Mucosa of rectum (tissue), 2 donors: ENCODE data around the gene DCDC2C.

Experiments used
- H3K27ac ChIP-seq, 2 donors: one replicate each; pipeline ENCODE4 v1.7.0; 2013; ENCODE audit warnings: inconsistent platforms in 2 of 2, low read depth in 2 of 2, low read length in 2 of 2
- H3K27me3 ChIP-seq, 2 donors: one replicate each; pipeline ENCODE4 v1.7.0; 2013; ENCODE audit warnings: low read length in 2 of 2; ENCODE audit not compliant: control insufficient read depth in 2 of 2, insufficient read depth in 2 of 2
- H3K36me3 ChIP-seq, 2 donors: one replicate each; pipeline ENCODE4 v1.7.0; 2013; ENCODE audit warnings: low read length in 2 of 2; ENCODE audit not compliant: control insufficient read depth in 2 of 2, insufficient read depth in 2 of 2
- H3K4me1 ChIP-seq, 2 donors: one replicate each; pipeline ENCODE4 v1.7.0; 2013; ENCODE audit warnings: low read length in 2 of 2, mild to moderate bottlenecking in 1 of 2; ENCODE audit not compliant: control insufficient read depth in 2 of 2, insufficient read depth in 2 of 2
- H3K4me3 ChIP-seq, 2 donors: one replicate each; pipeline ENCODE4 v1.7.0; 2013; ENCODE audit warnings: low read length in 2 of 2
- H3K9ac ChIP-seq, 2 donors: one replicate each; pipeline ENCODE4 v1.7.0; 2013; ENCODE audit warnings: low read length in 2 of 2, low read depth in 1 of 2, mild to moderate bottlenecking in 1 of 2
- H3K9me3 ChIP-seq, 2 donors: one replicate each; pipeline ENCODE4 v1.7.0; 2013; ENCODE audit warnings: low read length in 2 of 2; ENCODE audit not compliant: control insufficient read depth in 2 of 2
- donor health status: healthy.
- donor health status: Normal muscosa, but diverticular disease.

Gene DCDC2C

DNA sequence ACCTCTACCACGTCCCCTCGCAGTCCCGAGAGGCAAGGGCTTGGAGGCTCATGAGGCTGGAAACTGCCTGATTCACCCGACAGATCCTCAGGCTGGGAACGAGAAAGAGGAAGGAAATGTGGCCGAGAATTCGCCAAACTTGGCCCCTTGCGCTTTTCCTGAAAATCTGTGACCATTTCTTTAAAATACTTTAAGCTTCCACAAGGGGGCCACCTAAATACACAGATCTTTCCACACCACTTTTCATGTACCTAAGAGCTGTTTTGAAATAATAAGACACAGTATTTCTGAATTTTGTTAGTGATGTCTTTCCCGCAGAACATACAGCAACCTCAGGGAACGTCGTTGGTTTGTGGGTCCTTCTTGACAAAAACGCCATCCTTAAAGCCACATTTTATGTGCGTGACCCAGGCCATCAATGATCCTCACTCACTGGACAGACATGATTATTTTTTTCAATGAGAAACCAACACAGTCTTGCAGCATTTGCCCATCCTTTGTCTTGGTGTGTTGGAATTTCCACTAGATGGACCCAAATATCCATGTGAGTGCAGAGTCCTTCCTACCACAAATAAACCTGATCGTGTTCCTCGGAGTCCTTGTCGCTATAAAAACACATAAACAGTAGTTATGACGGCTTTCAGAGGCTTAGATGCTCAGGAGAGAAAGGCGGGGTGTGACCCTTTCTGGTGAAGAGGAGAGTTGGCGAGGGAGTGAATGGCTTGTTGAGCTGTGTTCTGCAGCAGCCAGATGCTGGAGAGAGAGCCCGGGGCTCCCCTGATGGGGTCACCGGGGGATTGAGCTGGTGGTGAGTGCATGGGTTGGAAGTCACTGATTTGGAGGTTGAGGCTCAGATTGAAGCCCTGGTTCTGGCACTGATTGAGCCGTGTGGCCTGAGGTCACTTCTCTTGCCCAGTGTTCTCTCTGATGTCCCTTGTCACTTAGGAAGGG lies 25.0 kb downstream of the DCDC2C start:
- no peaks in the 10 kb centered on the region for H3K27me3 ChIP-seq
- H3K36me3 ChIP-seq, result no peaks in the 10 kb centered on the region
- no peaks in the 10 kb centered on the region for H3K4me1 ChIP-seq
- H3K9me3 ChIP-seq, result no peaks in the 10 kb centered on the region
- H3K27ac ChIP-seq, result no peak overlapping the region
- H3K4me3 ChIP-seq, result no peak overlapping the region
- H3K9ac ChIP-seq, result no peak overlapping the region

DNA sequence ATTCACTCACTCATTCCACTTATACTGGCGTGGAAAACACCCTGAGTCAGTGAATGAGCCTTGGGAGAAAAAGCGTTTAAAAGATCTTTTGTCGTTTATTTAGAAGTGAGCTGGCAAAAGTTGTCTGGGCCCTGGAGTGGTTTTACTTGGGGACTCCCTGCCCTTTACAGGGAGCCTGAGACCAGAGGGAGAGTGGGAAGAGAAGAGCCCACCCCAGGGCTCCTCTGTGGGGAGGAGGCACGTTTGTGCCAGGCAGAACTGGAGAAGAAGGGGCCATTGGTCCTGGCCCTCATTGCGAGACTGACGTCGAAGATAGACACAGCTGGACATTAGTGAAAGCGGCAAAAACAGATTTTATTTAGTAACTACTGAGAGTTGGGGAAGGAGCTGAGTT lies 25.7 kb downstream of the DCDC2C start:
- no peak overlapping the region for H3K9ac ChIP-seq
- H3K4me1 ChIP-seq, result no peaks in the 10 kb centered on the region
- no peaks in the 10 kb centered on the region for H3K27me3 ChIP-seq

DNA sequence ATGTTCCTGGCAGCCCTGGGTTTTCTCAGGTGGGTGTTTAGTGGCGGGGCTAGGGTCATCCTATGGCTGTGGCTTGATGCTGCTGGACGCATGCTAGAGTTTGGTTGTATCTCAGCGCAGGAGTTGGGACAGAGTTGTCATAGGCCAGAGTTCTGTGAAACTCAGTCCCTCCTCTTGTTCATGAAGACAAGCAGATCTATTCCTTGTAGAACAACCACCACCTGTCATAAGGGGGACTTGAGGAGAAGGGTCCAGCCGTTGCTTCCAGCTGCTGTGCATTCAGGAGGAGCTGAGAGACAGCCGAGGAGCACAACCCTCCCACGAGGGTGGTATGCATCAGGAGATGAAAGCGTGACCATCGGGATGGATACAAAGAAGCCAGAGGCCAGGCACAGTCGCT lies 26.4 kb downstream of the DCDC2C start:
- Histone ChIP-seq H3K27me3 (no peaks in the 10 kb centered on the region), H3K4me3 (no peak overlapping the region), H3K27ac (no peak overlapping the region), H3K9me3 (no peaks in the 10 kb centered on the region), H3K9ac (no peak overlapping the region), H3K36me3 (no peaks in the 10 kb centered on the region), H3K4me1 (no peaks in the 10 kb centered on the region)

More for the DNA sequence above, 25.7 kb downstream of the DCDC2C start:
- Histone ChIP-seq H3K4me3 (no peak overlapping the region), H3K9me3 (no peaks in the 10 kb centered on the region), H3K36me3 (no peaks in the 10 kb centered on the region), H3K27ac (no peak overlapping the region)

DNA sequence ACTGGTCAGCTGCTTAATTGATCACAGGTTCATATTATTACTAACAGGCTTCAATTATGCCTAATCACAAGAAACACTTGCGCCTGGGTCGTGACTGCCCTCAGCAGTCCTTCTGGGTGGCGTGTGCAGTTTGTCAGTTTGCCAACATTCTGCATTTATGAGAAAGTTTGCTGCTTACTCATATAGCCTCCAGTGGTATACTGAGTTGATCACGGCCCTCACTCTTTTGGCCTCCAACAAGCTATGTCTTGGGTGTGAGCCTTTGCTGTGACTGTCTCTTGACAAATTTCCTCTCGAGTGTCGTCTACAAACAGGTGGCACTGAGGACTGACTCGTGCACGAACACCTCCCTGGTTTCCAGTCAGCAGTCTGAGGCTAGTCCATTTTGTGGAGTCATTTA lies 27.3 kb downstream of the DCDC2C start:
- no peaks in the 10 kb centered on the region for H3K4me1 ChIP-seq
- H3K36me3 ChIP-seq, result no peaks in the 10 kb centered on the region
- H3K27ac ChIP-seq, result no peak overlapping the region
- H3K4me3 ChIP-seq, result no peak overlapping the region
- no peaks in the 10 kb centered on the region for H3K9me3 ChIP-seq
- H3K27me3 ChIP-seq, result no peaks in the 10 kb centered on the region
- no peak overlapping the region for H3K9ac ChIP-seq

DNA sequence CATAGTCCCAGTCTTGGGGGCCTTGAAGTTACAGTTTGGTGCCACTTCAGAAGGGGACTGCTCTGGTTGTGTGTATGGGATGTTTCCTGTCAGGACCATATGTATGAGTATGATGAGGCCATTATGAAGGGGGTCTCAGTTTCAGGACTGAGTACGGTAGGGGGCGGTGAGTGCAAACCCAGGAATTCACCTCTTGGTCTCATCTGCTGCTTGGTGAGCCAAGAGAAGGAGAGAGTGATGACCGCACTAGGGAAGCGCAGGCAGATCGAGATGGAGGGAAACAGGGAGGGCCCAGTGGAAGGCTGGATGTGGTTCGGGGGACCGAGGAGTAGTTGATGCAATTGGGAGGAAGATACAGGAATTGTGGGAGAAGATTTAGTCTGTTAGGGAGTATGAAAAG lies 28.5 kb downstream of the DCDC2C start:
- H3K27ac ChIP-seq, result no peak overlapping the region
- no peak overlapping the region for H3K9ac ChIP-seq
- no peaks in the 10 kb centered on the region for H3K27me3 ChIP-seq
- H3K36me3 ChIP-seq, result no peaks in the 10 kb centered on the region
- no peaks in the 10 kb centered on the region for H3K9me3 ChIP-seq
- H3K4me1 ChIP-seq, result no peaks in the 10 kb centered on the region
- no peak overlapping the region for H3K4me3 ChIP-seq

DNA sequence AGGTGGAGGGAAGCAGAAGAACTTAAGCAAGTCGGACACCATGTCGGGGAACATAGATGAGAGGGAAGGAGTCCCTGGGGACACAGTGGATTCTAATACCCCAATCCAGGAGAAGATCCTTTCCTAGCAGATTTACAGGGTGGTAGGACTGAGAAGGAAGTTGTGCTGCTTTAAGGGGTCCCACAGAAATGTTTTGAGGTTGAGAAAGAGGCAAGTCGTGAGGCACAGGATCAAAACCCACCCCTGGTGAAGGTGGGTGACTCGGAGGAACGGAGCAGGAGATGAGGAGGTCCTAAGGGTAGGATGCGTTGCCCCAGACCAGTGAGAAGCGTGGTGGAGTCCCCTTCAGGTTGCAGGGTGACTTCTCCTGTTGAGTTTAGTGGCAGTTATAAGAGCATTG lies 32.7 kb downstream of the DCDC2C start:
- no peaks in the 10 kb centered on the region for H3K36me3 ChIP-seq
- no peak overlapping the region for H3K4me3 ChIP-seq
- no peak overlapping the region for H3K9ac ChIP-seq
- H3K9me3 ChIP-seq, result no peaks in the 10 kb centered on the region
- H3K4me1 ChIP-seq, result no peaks in the 10 kb centered on the region
- no peaks in the 10 kb centered on the region for H3K27me3 ChIP-seq
- no peak overlapping the region for H3K27ac ChIP-seq

DNA sequence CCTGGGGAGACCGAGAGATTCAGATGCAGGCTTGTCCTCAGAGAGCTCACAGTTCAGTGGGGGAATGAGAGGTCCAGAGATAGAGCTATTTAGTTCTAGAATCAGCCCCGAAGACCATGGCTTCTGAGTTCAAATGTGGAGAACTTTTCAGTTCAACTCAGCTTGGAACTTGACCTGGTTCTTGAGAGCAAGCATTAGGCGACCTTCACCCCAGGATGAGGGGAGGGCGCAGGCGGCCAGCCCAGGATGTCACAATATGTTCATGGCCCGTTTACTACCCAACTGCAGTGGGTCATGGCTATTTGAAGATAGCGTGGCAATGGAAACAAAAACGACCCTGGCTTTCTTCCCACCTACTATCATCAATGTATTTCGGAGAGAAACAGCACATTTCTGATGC lies 33.8 kb downstream of the DCDC2C start:
- H3K4me1 ChIP-seq, result no peaks in the 10 kb centered on the region
- no peaks in the 10 kb centered on the region for H3K27me3 ChIP-seq
- H3K36me3 ChIP-seq, result no peaks in the 10 kb centered on the region
- no peak overlapping the region for H3K4me3 ChIP-seq
- H3K9ac ChIP-seq, result no peak overlapping the region
- no peak overlapping the region for H3K27ac ChIP-seq
- no peaks in the 10 kb centered on the region for H3K9me3 ChIP-seq

DNA sequence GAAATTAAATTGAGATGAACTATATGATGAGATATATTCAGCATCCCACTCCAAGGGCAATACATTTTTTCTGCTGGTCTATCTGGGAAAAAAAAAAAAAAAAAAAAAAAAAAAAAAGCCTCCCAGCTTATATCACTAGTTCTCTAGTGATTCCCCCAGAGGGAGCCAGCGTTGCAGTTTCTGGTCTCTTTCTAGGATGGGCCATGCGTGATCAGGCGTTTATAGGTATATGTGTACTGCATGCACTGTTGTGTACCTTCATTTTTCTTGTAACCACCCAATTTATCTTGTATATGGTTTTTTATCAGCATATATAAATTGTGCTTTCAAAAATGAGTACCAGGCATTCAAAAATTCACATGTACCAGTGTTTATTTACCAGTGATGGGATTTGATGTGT lies 35.1 kb downstream of the DCDC2C start:
- H3K27me3 ChIP-seq, result no peaks in the 10 kb centered on the region
- H3K9me3 ChIP-seq, result no peaks in the 10 kb centered on the region
- no peaks in the 10 kb centered on the region for H3K4me1 ChIP-seq
- H3K4me3 ChIP-seq, result no peak overlapping the region
- H3K27ac ChIP-seq, result no peak overlapping the region
- H3K36me3 ChIP-seq, result no peaks in the 10 kb centered on the region
- no peak overlapping the region for H3K9ac ChIP-seq

DNA sequence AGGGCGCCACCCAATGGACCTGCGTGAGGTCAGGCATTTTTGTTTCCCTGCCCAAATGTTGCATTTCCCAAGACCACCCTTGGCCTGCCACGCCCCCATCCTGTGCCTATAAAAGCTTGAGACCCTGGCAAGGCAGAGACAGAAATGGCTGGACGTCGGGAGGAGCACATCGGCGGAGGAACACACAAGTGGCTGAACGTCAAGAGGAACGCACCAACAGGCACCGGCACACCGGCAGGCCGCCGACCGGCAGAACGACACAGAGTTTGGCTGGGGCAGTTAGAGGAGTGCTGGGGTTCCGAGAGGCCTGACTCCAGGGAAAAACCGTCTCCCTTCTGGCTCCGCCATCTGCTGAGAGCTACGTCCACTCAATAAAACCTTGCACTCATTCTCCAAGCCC lies 35.9 kb downstream of the DCDC2C start:
- no peak overlapping the region for H3K4me3 ChIP-seq
- no peaks in the 10 kb centered on the region for H3K9me3 ChIP-seq
- H3K4me1 ChIP-seq, result no peaks in the 10 kb centered on the region
- H3K27me3 ChIP-seq, result no peaks in the 10 kb centered on the region
- no peak overlapping the region for H3K27ac ChIP-seq
- H3K36me3 ChIP-seq, result no peaks in the 10 kb centered on the region
- no peak overlapping the region for H3K9ac ChIP-seq

DNA sequence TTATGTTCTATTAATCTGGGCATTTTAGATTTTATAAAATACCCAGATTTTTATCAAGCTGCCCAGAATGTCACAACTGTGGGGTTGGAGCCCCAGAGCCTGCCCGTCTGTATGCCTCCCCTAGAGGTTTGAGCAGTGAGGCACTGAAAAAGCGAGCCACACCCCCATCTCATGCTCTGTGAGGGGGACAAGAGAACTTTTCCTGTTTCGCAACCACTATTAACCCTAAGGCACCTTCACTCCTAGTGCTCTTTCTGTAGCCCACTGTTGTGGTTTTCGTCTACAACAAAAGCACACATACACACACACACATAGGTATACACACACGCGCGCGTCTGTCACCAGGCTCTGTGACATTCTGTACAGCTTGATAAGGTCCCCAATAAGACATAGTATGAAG lies 38.0 kb downstream of the DCDC2C start:
- Histone ChIP-seq H3K27me3 (no peaks in the 10 kb centered on the region), H3K36me3 (no peaks in the 10 kb centered on the region), H3K4me3 (no peak overlapping the region), H3K9me3 (no peaks in the 10 kb centered on the region), H3K4me1 (no peaks in the 10 kb centered on the region), H3K27ac (no peak overlapping the region), H3K9ac (no peak overlapping the region)
